Spleen (tissue), 11 donors: Measurements from ENCODE around the gene ABCF1. TPM values are rescaled to one million over a fixed set of nuclear protein-coding genes. Genes with fewer than 3 reads are reported as not detected.

Source experiments
- DNase-seq: peaks from one replicate; pipeline ENCODE4 v3.0.0-alpha.2; 2020
- H3K27ac ChIP-seq, 8 donors: fragments of 200-600 bp; sonication (generic) in 7 of 8; 1 replicate in 4 of 8; 2 replicates in 4 of 8; pipeline versions ENCODE4 v1.5.0 to v1.8.0; 2016 to 2021; ENCODE audit warnings: inconsistent platforms in 4 of 8, mild to moderate bottlenecking in 4 of 8, moderate library complexity in 1 of 8
- H3K27me3 ChIP-seq, 7 donors: fragments of 200-600 bp; sonication (generic) in 6 of 7; replicated peaks in 1 of 7; 1 replicate in 4 of 7; 2 replicates in 3 of 7; pipeline versions ENCODE4 v1.5.0 to v1.8.0; 2016 to 2021; ENCODE audit warnings: inconsistent platforms in 3 of 7, mild to moderate bottlenecking in 1 of 7
- H3K36me3 ChIP-seq, 6 donors: fragments of 200-600 bp; sonication (generic) in 5 of 6; 1 replicate in 4 of 6; 2 replicates in 2 of 6; pipeline versions ENCODE4 v1.5.0 to v1.8.0; 2016 to 2021; ENCODE audit warnings: inconsistent platforms in 2 of 6
- H3K4me1 ChIP-seq, 6 donors: fragments of 200-600 bp; sonication (generic) in 5 of 6; 1 replicate in 3 of 6; 2 replicates in 3 of 6; pipeline versions ENCODE4 v1.5.0 to v1.8.0; 2016 to 2021; ENCODE audit warnings: inconsistent platforms in 3 of 6
- H3K4me3 ChIP-seq, 8 donors: fragments of 200-600 bp; sonication (generic) in 7 of 8; 1 replicate in 4 of 8; 2 replicates in 4 of 8; pipeline versions ENCODE4 v1.5.0 to v1.8.0; 2016 to 2021; ENCODE audit warnings: inconsistent platforms in 4 of 8, mild to moderate bottlenecking in 4 of 8, moderate library complexity in 2 of 8
- H3K9me3 ChIP-seq, 8 donors: fragments of 200-600 bp; sonication (generic) in 7 of 8; 1 replicate in 4 of 8; 2 replicates in 4 of 8; pipeline versions ENCODE4 v1.5.0 to v1.8.0; 2016 to 2021; ENCODE audit warnings: inconsistent platforms in 4 of 8
- CTCF ChIP-seq, 11 experiments: fragments of 200-600 bp in 7 of 11; fragments of 450-650 bp in 4 of 11; sonication (generic) in 4 of 11; IDR thresholded peaks in 8 of 11; conservative IDR thresholded peaks in 3 of 11; 1 replicate in 7 of 11; 2 replicates in 4 of 11; pipeline versions ENCODE4 v1.4.0 to v1.8.0; 2016 to 2021; ENCODE audit warnings: antibody characterized with exemption in 11 of 11, inconsistent platforms in 4 of 11, mild to moderate bottlenecking in 1 of 11
- POLR2A ChIP-seq, 3 donors: fragments of 450-650 bp; IDR thresholded peaks; one replicate each; pipeline ENCODE4 v1.5.1; 2017; ENCODE audit warnings: antibody characterized with exemption in 3 of 3, mild to moderate bottlenecking in 1 of 3
- POLR2AphosphoS5 ChIP-seq, 3 donors: sonication (generic); formaldehyde crosslinking; IDR thresholded peaks; one replicate each; pipeline ENCODE4 v1.5.1; 2017; ENCODE audit warnings: antibody characterized with exemption in 3 of 3
- WGBS, 5 donors: extraction: QIAGEN DNeasy Blood & Tissue Kit in 3 of 5; methylation state at CpG; one replicate each; pipeline versions ENCODE4 v1.1.5 to v1.1.7; 2013 to 2018; 5-methylcytosine and 5-hydroxymethylcytosine counted together
- intact Hi-C: fragments of 100-400 bp; cut with DNase I; formaldehyde crosslinking; loops from one replicate; pipeline ENCODE4 v1.15.0; 2023; ENCODE audit warnings: low total_unique reads
- polyA plus RNA-seq, 3 donors: library from polyadenylated mRNA; stranded (reverse); fragments of 200-250 nt; gene quantifications; one replicate each; pipeline ENCODE4 v1.2.1, GENCODE V29; 2013
- total RNA-seq, 7 donors: library from RNA; depleted of rRNA in 3 of 7; stranded (reverse); fragments of >200 nt in 3 of 7; fragmentation: NEBNext Ultra II Directional in 4 of 7; extraction: Animal tissue kit (Norgen Biotek cat#: 25700) in 4 of 7; gene quantifications; one replicate each; pipeline versions ENCODE4 v1.1.0 to v1.2.1, GENCODE V29; 2016 to 2021
- donor health status: healthy with polysubstance abuse.
- donor health status: DM: no; HTN: no; CAD: no; lungs with moderate emphysema.
- donor health status: DM: no; HTN: no; CAD: no.
- donor health status: Bipolar disorder and iron deficiency.
- donor health status: healthy.
- donor health status: DM: no; HTN: no; CAD: no.
- donor health status: DM: yes; HTN: yes; CAD: no.

Gene ABCF1
- total and polyA plus RNA-seq, 10 donors = 12.8 to 53.5 (median 33.2) TPM

GRCh38 chr6:30618270-30618797 is 47.1 kb downstream of the ABCF1 start:
- peak overlapping the region; percentile 52 to 94 (median 71) for H3K4me3 ChIP-seq
- peaks cover 22 to 56% (median 33%) of the 10 kb centered on the region in 6 donors for H3K4me1 ChIP-seq
- intact Hi-C loops = loop anchor here (10.0 kb wide), 1 partner anchor 106 kb away; the partner anchor contains the start of gene TUBB
- TF ChIP-seq POLR2AphosphoS5 (IDR thresholded peaks at IDR 0.05) (no peak), CTCF (IDR thresholded peaks at IDR 0.05 in 8 of 11, conservative IDR thresholded peaks at IDR 0.05 in 3 of 11) (no peak), POLR2A (IDR thresholded peaks at IDR 0.05) (no peak)
- H3K9me3 ChIP-seq = no peaks in the 10 kb centered on the region
- H3K27me3 ChIP-seq = no peaks in the 10 kb centered on the region
- peak; percentile 52 for DNase-seq
- peak overlapping the region; percentile 93 to 98 (median 96) for H3K27ac ChIP-seq
- 8 to 14% (median 10%) methylated on average over 8 of the region's 8 CpGs for WGBS, 5 donors
- H3K36me3 ChIP-seq = peaks cover 2 to 63% (median 49%) of the 10 kb centered on the region in 6 donors

- no peak for DNase-seq
Observed at GRCh38 chr6:30619561-30619960, 48.3 kb downstream of the ABCF1 start.

GRCh38 chr6:30625511-30625910 is 54.3 kb downstream of the ABCF1 start:
- TF ChIP-seq CTCF (IDR thresholded peaks at IDR 0.05 in 8 of 11, conservative IDR thresholded peaks at IDR 0.05 in 3 of 11) (no peak), POLR2A (IDR thresholded peaks at IDR 0.05) (no peak), POLR2AphosphoS5 (IDR thresholded peaks at IDR 0.05) (no peak)
- peak overlapping the region in 3 of 8 donors; percentile 86 to 93 (median 93) for H3K27ac ChIP-seq
- no peaks in the 10 kb centered on the region for H3K27me3 ChIP-seq
- H3K36me3 ChIP-seq = peaks cover 3 to 86% (median 74%) of the 10 kb centered on the region in 6 donors
- WGBS, 5 donors = 93 to 97% (median 96%) methylated on average over 8 of the region's 8 CpGs
- peaks cover 12 to 43% (median 22%) of the 10 kb centered on the region in 6 donors for H3K4me1 ChIP-seq
- DNase-seq = no peak
- intact Hi-C loops = no loop called here
- no peak overlapping the region for H3K4me3 ChIP-seq
- no peaks in the 10 kb centered on the region for H3K9me3 ChIP-seq

More at GRCh38 chr6:30619561-30619960, 48.3 kb downstream of the ABCF1 start:
- no peaks in the 10 kb centered on the region for H3K27me3 ChIP-seq
- WGBS, 5 donors = 95 to 96% (median 96%) methylated on average over 11 of the region's 11 CpGs
- peak overlapping the region in 2 of 8 donors; percentile 9 to 96 for H3K27ac ChIP-seq
- no peak for TF ChIP-seq CTCF (IDR thresholded peaks at IDR 0.05 in 8 of 11, conservative IDR thresholded peaks at IDR 0.05 in 3 of 11)
- TF ChIP-seq POLR2AphosphoS5 (IDR thresholded peaks at IDR 0.05) = no peak
- TF ChIP-seq POLR2A (IDR thresholded peaks at IDR 0.05) = no peak
- intact Hi-C loops = loop anchor here (10.0 kb wide), 1 partner anchor 105 kb away; the partner anchor contains the start of gene TUBB
- H3K9me3 ChIP-seq = no peaks in the 10 kb centered on the region
- H3K4me3 ChIP-seq = peak overlapping the region in 1 of 8 donors; percentile 72
- H3K4me1 ChIP-seq = peaks cover 10 to 43% (median 21%) of the 10 kb centered on the region in 6 donors
- peaks cover 2 to 69% (median 62%) of the 10 kb centered on the region in 6 donors for H3K36me3 ChIP-seq
